OCI-LY1 (cell line): ENCODE measurements around the gene TMEFF2.

Source experiments
- H2AFZ ChIP-seq: fragments of 200-600 bp; sonication (generic), shearing (Covaris generic); 2 replicates; pipeline ENCODE4 v1.6.0; 2014; ENCODE audit warnings: antibody characterized with exemption, mild to moderate bottlenecking, low read length
- H3F3A ChIP-seq: fragments of 200-600 bp; sonication (generic), shearing (Covaris generic); 2 replicates; pipeline ENCODE4 v1.6.0; 2014; ENCODE audit warnings: mild to moderate bottlenecking, antibody characterized with exemption, low read length, moderate library complexity; ENCODE audit not compliant: insufficient read depth
- H3K27ac ChIP-seq: fragments of 200-600 bp; sonication (generic); 2 replicates; pipeline ENCODE4 v1.5.1; 2014; ENCODE audit warnings: low read length, mixed run types, mild to moderate bottlenecking, low read depth; ENCODE audit not compliant: poor library complexity, severe bottlenecking
- H3K27me3 ChIP-seq: fragments of 200-600 bp; sonication (generic); 2 replicates; pipeline ENCODE4 v1.6.0; 2014; ENCODE audit warnings: antibody characterized with exemption, mild to moderate bottlenecking, low read length, moderate library complexity; ENCODE audit not compliant: insufficient read depth
- H3K36me3 ChIP-seq: fragments of 200-600 bp; sonication (generic); 2 replicates; pipeline ENCODE4 v1.6.1; 2014; ENCODE audit warnings: mild to moderate bottlenecking, antibody characterized with exemption, low read length, moderate library complexity, mixed read lengths; ENCODE audit not compliant: insufficient read depth
- H3K4me1 ChIP-seq: fragments of 200-600 bp; sonication (generic); 2 replicates; pipeline ENCODE4 v1.5.1; 2014; ENCODE audit warnings: mild to moderate bottlenecking, low read length, moderate library complexity; ENCODE audit not compliant: insufficient read depth, severe bottlenecking
- H3K4me2 ChIP-seq: fragments of 200-600 bp; sonication (generic), shearing (Covaris generic); 2 replicates; pipeline ENCODE4 v1.6.1; 2014; ENCODE audit warnings: low read length
- H3K4me3 ChIP-seq: fragments of 200-600 bp; sonication (generic); 2 replicates; pipeline ENCODE4 v1.5.1; 2014; ENCODE audit warnings: low read length, low read depth, mild to moderate bottlenecking, mixed read lengths; ENCODE audit not compliant: poor library complexity, severe bottlenecking
- H3K79me2 ChIP-seq: fragments of 200-600 bp; shearing (Covaris generic); 2 replicates; pipeline ENCODE4 v1.6.1; 2016; ENCODE audit warnings: mixed run types, low read length, mixed read lengths; ENCODE audit not compliant: insufficient read depth
- H3K9ac ChIP-seq: fragments of 200-600 bp; sonication (generic), shearing (Covaris generic); 2 replicates; pipeline ENCODE4 v1.6.1; 2014; ENCODE audit warnings: mild to moderate bottlenecking, low read length, mixed read lengths
- H3K9me2 ChIP-seq: fragments of 200-600 bp; sonication (generic), shearing (Covaris generic); 2 replicates; pipeline ENCODE4 v1.6.1; 2014; ENCODE audit warnings: low read depth, mild to moderate bottlenecking, low read length, mixed read lengths
- H3K9me3 ChIP-seq: fragments of 200-600 bp; shearing (Covaris generic); 2 replicates; pipeline ENCODE4 v1.6.1; 2014; ENCODE audit warnings: low read length, mixed read lengths
- H4K20me1 ChIP-seq: fragments of 200-600 bp; sonication (generic), shearing (Covaris generic); 2 replicates; pipeline ENCODE4 v1.6.0; 2016; ENCODE audit warnings: mild to moderate bottlenecking, low read length; ENCODE audit not compliant: insufficient read depth
- EZH2 ChIP-seq: fragments of 200-600 bp; sonication (generic), shearing (Covaris generic); IDR thresholded peaks from 2 replicates; pipeline ENCODE4 v1.8.0; 2017; ENCODE audit warnings: borderline replicate concordance, mixed run types, mild to moderate bottlenecking, antibody characterized with exemption, low read length, moderate library complexity, mixed read lengths
- TF ChIP-seq, protein P1 (sequence below): fragments of 200-600 bp; sonication (generic), shearing (Covaris generic); IDR thresholded peaks from 2 replicates; pipeline ENCODE4 v1.5.1; 2017; ENCODE audit warnings: mild to moderate bottlenecking, antibody characterized with exemption, low read length, moderate library complexity, mixed read lengths

The TMEFF2 gene

DNA sequence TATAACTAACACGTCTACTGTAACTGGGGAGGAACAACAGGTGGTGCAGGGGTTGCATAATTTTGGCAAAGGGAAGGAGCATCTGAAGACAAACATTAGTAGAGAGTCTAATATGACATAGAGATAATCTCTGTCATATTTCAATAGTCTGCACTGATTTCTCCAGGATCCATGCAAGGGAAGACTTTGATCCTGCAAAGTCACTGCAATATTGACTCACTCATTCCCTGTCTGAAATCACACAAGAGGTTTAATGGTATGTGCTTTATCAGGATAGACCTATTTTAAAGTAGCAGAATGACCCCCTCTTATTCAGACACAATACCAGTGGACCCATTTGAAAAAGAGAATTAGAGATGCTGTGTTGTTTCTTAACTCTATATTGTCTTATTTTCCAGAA is 249.1 kb downstream of the TMEFF2 start:
- H3K9ac ChIP-seq = no peak overlapping the region
- no peak overlapping the region for H3K4me2 ChIP-seq
- H3K27me3 ChIP-seq = no peaks in the 10 kb centered on the region
- no peaks in the 10 kb centered on the region for H3F3A ChIP-seq
- H2AFZ ChIP-seq = no peak overlapping the region
- H3K9me2 ChIP-seq = no peaks in the 10 kb centered on the region
- H3K36me3 ChIP-seq = no peaks in the 10 kb centered on the region
- H4K20me1 ChIP-seq = no peaks in the 10 kb centered on the region
- no peak overlapping the region for H3K4me3 ChIP-seq
- H3K4me1 ChIP-seq = no peaks in the 10 kb centered on the region
- no peaks in the 10 kb centered on the region for H3K79me2 ChIP-seq
- no peaks in the 10 kb centered on the region for H3K9me3 ChIP-seq
- no peak for TF ChIP-seq EZH2
- TF ChIP-seq, protein P1, sequence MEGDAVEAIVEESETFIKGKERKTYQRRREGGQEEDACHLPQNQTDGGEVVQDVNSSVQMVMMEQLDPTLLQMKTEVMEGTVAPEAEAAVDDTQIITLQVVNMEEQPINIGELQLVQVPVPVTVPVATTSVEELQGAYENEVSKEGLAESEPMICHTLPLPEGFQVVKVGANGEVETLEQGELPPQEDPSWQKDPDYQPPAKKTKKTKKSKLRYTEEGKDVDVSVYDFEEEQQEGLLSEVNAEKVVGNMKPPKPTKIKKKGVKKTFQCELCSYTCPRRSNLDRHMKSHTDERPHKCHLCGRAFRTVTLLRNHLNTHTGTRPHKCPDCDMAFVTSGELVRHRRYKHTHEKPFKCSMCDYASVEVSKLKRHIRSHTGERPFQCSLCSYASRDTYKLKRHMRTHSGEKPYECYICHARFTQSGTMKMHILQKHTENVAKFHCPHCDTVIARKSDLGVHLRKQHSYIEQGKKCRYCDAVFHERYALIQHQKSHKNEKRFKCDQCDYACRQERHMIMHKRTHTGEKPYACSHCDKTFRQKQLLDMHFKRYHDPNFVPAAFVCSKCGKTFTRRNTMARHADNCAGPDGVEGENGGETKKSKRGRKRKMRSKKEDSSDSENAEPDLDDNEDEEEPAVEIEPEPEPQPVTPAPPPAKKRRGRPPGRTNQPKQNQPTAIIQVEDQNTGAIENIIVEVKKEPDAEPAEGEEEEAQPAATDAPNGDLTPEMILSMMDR = no peak
- H3K27ac ChIP-seq = no peak overlapping the region

- Histone ChIP-seq H3F3A (no peaks in the 10 kb centered on the region), H3K4me1 (no peaks in the 10 kb centered on the region), H3K9me3 (no peaks in the 10 kb centered on the region), H3K9me2 (no peaks in the 10 kb centered on the region), H2AFZ (no peak overlapping the region), H3K4me3 (no peak overlapping the region), H3K9ac (no peak overlapping the region), H3K27ac (no peak overlapping the region), H4K20me1 (no peaks in the 10 kb centered on the region), H3K36me3 (no peaks in the 10 kb centered on the region), H3K4me2 (no peak overlapping the region), H3K27me3 (no peaks in the 10 kb centered on the region), H3K79me2 (no peaks in the 10 kb centered on the region)
- TF ChIP-seq EZH2 = no peak
These were observed 252.0 kb downstream of the TMEFF2 start for GRCh38 chr2:191942739-191943103.

- no peaks in the 10 kb centered on the region for H3K27me3 ChIP-seq
- no peaks in the 10 kb centered on the region for H4K20me1 ChIP-seq
- H3K4me1 ChIP-seq = no peaks in the 10 kb centered on the region
- no peaks in the 10 kb centered on the region for H3F3A ChIP-seq
- H3K9ac ChIP-seq = no peak overlapping the region
- H3K4me3 ChIP-seq = no peak overlapping the region
- TF ChIP-seq, protein P1 = no peak
- TF ChIP-seq EZH2 = no peak
- H2AFZ ChIP-seq = no peak overlapping the region
- H3K9me2 ChIP-seq = no peaks in the 10 kb centered on the region
- H3K36me3 ChIP-seq = no peaks in the 10 kb centered on the region
- no peak overlapping the region for H3K27ac ChIP-seq
- no peaks in the 10 kb centered on the region for H3K79me2 ChIP-seq
- H3K4me2 ChIP-seq = no peak overlapping the region
- no peaks in the 10 kb centered on the region for H3K9me3 ChIP-seq
These were observed 252.5 kb downstream of the TMEFF2 start for GRCh38 chr2:191942090-191942738.

DNA sequence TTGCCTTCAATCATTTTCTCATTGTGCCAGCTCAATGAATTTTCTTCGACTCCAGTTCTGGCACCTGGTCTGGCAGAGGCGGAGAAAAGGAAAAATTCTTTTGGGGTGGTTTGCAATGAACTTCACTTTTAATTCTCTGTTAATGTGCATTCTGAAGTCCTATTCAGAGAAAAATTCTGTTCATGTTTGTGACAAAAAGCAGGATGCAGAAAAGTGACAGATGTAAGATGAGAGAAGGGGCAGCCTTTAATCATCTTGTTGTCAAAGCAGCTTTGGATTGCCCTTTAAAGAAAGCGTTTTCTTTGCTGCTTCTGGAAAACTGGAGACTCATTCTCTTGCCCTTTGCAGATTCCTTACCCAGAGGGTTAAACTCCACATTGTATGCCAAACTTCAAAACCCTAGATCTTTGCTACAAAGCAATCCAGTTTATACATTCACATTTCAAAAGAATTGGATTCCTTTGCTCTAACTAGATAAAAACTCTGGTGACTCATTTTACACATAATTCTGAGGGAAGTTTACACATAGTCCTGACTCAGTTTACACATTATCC is 253.3 kb downstream of the TMEFF2 start:
- Histone ChIP-seq H4K20me1 (no peaks in the 10 kb centered on the region), H3K9ac (no peak overlapping the region), H3K27ac (no peak overlapping the region), H3K9me2 (no peaks in the 10 kb centered on the region), H3K4me2 (no peak overlapping the region), H3F3A (no peaks in the 10 kb centered on the region), H3K79me2 (no peaks in the 10 kb centered on the region), H3K4me1 (no peaks in the 10 kb centered on the region), H3K36me3 (no peaks in the 10 kb centered on the region), H2AFZ (no peak overlapping the region), H3K27me3 (no peaks in the 10 kb centered on the region), H3K4me3 (no peak overlapping the region), H3K9me3 (no peaks in the 10 kb centered on the region)
- TF ChIP-seq, protein P1 = no peak
- no peak for TF ChIP-seq EZH2
